Karpas-422 (cell line): ENCODE data around the gene COCH. TPM values are rescaled to one million over a fixed set of nuclear protein-coding genes. Genes with fewer than 3 reads are reported as not detected.
"Not testable (repeated sequence)": the region's sequence is repeated elsewhere in the genome, so short reads cannot be mapped to it uniquely, and the experiment has no call there.

Experiments
- DNase-seq: peaks from one replicate; pipeline ENCODE4 v3.0.0-alpha.2; 2015
- H2AFZ ChIP-seq: fragments of 200-600 bp; sonication (generic); 2 replicates; pipeline ENCODE4 v1.6.1; 2014; ENCODE audit warnings: antibody characterized with exemption, low read length, mixed read lengths
- H3K27ac ChIP-seq: fragments of 200-600 bp; sonication (generic); 2 replicates; pipeline ENCODE4 v1.5.1; 2014; ENCODE audit warnings: mild to moderate bottlenecking, low read length, moderate library complexity
- H3K27me3 ChIP-seq: fragments of 200-600 bp; sonication (generic); 2 replicates; pipeline ENCODE4 v1.6.1; 2014; ENCODE audit warnings: low read length, mixed read lengths
- H3K36me3 ChIP-seq: fragments of 200-600 bp; sonication (generic); 2 replicates; pipeline ENCODE4 v1.6.1; 2014; ENCODE audit warnings: low read length, mixed read lengths; ENCODE audit not compliant: insufficient read depth
- H3K4me1 ChIP-seq: fragments of 200-600 bp; sonication (generic); 2 replicates; pipeline ENCODE4 v1.6.1; 2014; ENCODE audit warnings: mild to moderate bottlenecking, low read length, mixed read lengths
- H3K4me2 ChIP-seq: fragments of 200-600 bp; sonication (generic); 2 replicates; pipeline ENCODE4 v1.6.1; 2014; ENCODE audit warnings: low read length, low read depth, mild to moderate bottlenecking; ENCODE audit not compliant: poor library complexity, severe bottlenecking
- H3K4me3 ChIP-seq: fragments of 200-600 bp; sonication (generic); 2 replicates; pipeline ENCODE4 v1.5.1; 2014; ENCODE audit warnings: mild to moderate bottlenecking, antibody characterized with exemption, low read length, mixed read lengths
- H3K79me2 ChIP-seq: fragments of 200-600 bp; sonication (generic); 2 replicates; pipeline ENCODE4 v1.6.1; 2014; ENCODE audit warnings: mild to moderate bottlenecking, low read length, mixed read lengths
- H3K9ac ChIP-seq: fragments of 200-600 bp; sonication (generic); 2 replicates; pipeline ENCODE4 v1.6.0; 2014; ENCODE audit warnings: low read length
- H3K9me2 ChIP-seq: fragments of 200-600 bp; sonication (generic), shearing (Covaris generic); replicated peaks from 2 replicates; pipeline ENCODE4 v1.6.0; 2014; ENCODE audit warnings: mild to moderate bottlenecking, low read length, moderate library complexity; ENCODE audit not compliant: insufficient read depth
- H3K9me3 ChIP-seq: fragments of 300-700, 200-600 bp; sonication (generic); 2 replicates; pipeline ENCODE4 v1.6.1; 2014; ENCODE audit warnings: low read length, mixed read lengths
- H4K20me1 ChIP-seq: fragments of 200-600 bp; sonication (generic); 2 replicates; pipeline ENCODE4 v1.6.1; 2014; ENCODE audit warnings: mild to moderate bottlenecking, antibody characterized with exemption, low read length, low read depth; ENCODE audit not compliant: insufficient read depth
- total RNA-seq: library from RNA; depleted of rRNA; stranded (reverse); fragments of >200 nt; shearing (Covaris generic); gene quantifications from 2 replicates; pipeline ENCODE4 v1.2.3, GENCODE V29; 2014; ENCODE audit warnings: low replicate concordance

Gene COCH
- total RNA-seq, 1 experiment from 2014 or later = 33.7 TPM

GRCh38 chr14:30921305-30921704, 46.9 kb downstream of the COCH start:
- no peak for DNase-seq
- no peak overlapping the region for H3K9ac ChIP-seq
- no peak overlapping the region for H3K4me3 ChIP-seq
- H3K4me1 ChIP-seq = peaks cover 11% of the 10 kb centered on the region
- H3K9me2 ChIP-seq = no peaks in the 10 kb centered on the region; the same call in 1 of the 2 replicates
- peak overlapping the region; percentile 63 for H3K27ac ChIP-seq
- H3K4me2 ChIP-seq = no peak overlapping the region
- peaks cover 76% of the 10 kb centered on the region for H3K79me2 ChIP-seq
- H3K9me3 ChIP-seq = no peaks in the 10 kb centered on the region
- H4K20me1 ChIP-seq = no peaks in the 10 kb centered on the region
- H3K36me3 ChIP-seq = peaks cover 23% of the 10 kb centered on the region; the same call in 1 of the 2 replicates
- no peaks in the 10 kb centered on the region for H3K27me3 ChIP-seq
- H2AFZ ChIP-seq = no peak overlapping the region

- Histone ChIP-seq H3K9ac (no peak overlapping the region), H3K9me2 (no peaks in the 10 kb centered on the region; the same call in 1 of the 2 replicates), H3K79me2 (peaks cover 75% of the 10 kb centered on the region), H3K36me3 (peaks cover 23% of the 10 kb centered on the region; the same call in 1 of the 2 replicates), H3K4me3 (no peak overlapping the region), H3K27ac (peak overlapping the region; percentile 63), H3K4me2 (no peak overlapping the region), H3K4me1 (peaks cover 11% of the 10 kb centered on the region), H4K20me1 (no peaks in the 10 kb centered on the region), H3K9me3 (no peaks in the 10 kb centered on the region), H2AFZ (no peak overlapping the region), H3K27me3 (no peaks in the 10 kb centered on the region)
- DNase-seq = no peak
Measured at GRCh38 chr14:30921788-30922187, 47.4 kb downstream of the COCH start.

GRCh38 chr14:30925254-30925653, 50.9 kb downstream of the COCH start:
- no peaks in the 10 kb centered on the region for H3K27me3 ChIP-seq
- H3K9ac ChIP-seq = no peak overlapping the region
- no peak overlapping the region for H3K27ac ChIP-seq
- DNase-seq = no peak
- H3K4me3 ChIP-seq = no peak overlapping the region
- no peaks in the 10 kb centered on the region for H4K20me1 ChIP-seq
- no peaks in the 10 kb centered on the region for H3K9me2 ChIP-seq
- H3K4me1 ChIP-seq = peaks cover 11% of the 10 kb centered on the region
- no peak overlapping the region for H2AFZ ChIP-seq
- peaks cover 71% of the 10 kb centered on the region for H3K79me2 ChIP-seq
- no peak overlapping the region for H3K4me2 ChIP-seq
- peaks cover 19% of the 10 kb centered on the region; the same call in 1 of the 2 replicates for H3K36me3 ChIP-seq
- H3K9me3 ChIP-seq = no peaks in the 10 kb centered on the region

- H4K20me1 ChIP-seq = no peaks in the 10 kb centered on the region
- no peaks in the 10 kb centered on the region for H3K4me1 ChIP-seq
- no peak overlapping the region for H3K9ac ChIP-seq
- H3K9me2 ChIP-seq = no peaks in the 10 kb centered on the region
- no peaks in the 10 kb centered on the region for H3K9me3 ChIP-seq
- H3K27ac ChIP-seq = no peak overlapping the region
- peaks cover 24% of the 10 kb centered on the region; the same call in 1 of the 2 replicates for H3K36me3 ChIP-seq
- H2AFZ ChIP-seq = no peak overlapping the region
- no peaks in the 10 kb centered on the region for H3K27me3 ChIP-seq
- no peak overlapping the region for H3K4me2 ChIP-seq
- DNase-seq = no peak
- peaks cover 65% of the 10 kb centered on the region for H3K79me2 ChIP-seq
- no peak overlapping the region for H3K4me3 ChIP-seq
Measured at GRCh38 chr14:30928462-30928861, 54.1 kb downstream of the COCH start.

- H3K4me2 ChIP-seq, H3K4me3 ChIP-seq, H3K9me3 ChIP-seq, H3K4me1 ChIP-seq, H2AFZ ChIP-seq, H4K20me1 ChIP-seq, DNase-seq, H3K9me2 ChIP-seq, H3K27ac ChIP-seq, H3K9ac ChIP-seq, H3K27me3 ChIP-seq: not testable (repeated sequence)
- H3K79me2 ChIP-seq = peaks cover 58% of the 10 kb centered on the region
- H3K36me3 ChIP-seq = peaks cover 38% of the 10 kb centered on the region; the same call in 1 of the 2 replicates
Measured at GRCh38 chr14:30933937-30934336, 59.6 kb downstream of the COCH start.

- Histone ChIP-seq H2AFZ (no peak overlapping the region), H3K9me3 (no peaks in the 10 kb centered on the region)
Measured at GRCh38 chr14:30935445-30935844, 61.1 kb downstream of the COCH start.

GRCh38 chr14:30938617-30939016, 64.3 kb downstream of the COCH start:
- Histone ChIP-seq H3K9me2 (no peaks in the 10 kb centered on the region), H3K4me2 (no peak overlapping the region), H3K36me3 (peaks cover 28% of the 10 kb centered on the region; the same call in 1 of the 2 replicates), H2AFZ (no peak overlapping the region), H3K27me3 (no peaks in the 10 kb centered on the region), H3K9me3 (no peaks in the 10 kb centered on the region), H3K9ac (no peak overlapping the region), H3K27ac (no peak overlapping the region), H4K20me1 (no peaks in the 10 kb centered on the region), H3K79me2 (peaks cover 66% of the 10 kb centered on the region), H3K4me3 (no peak overlapping the region), H3K4me1 (no peaks in the 10 kb centered on the region)
- no peak for DNase-seq

More at GRCh38 chr14:30935445-30935844, 61.1 kb downstream of the COCH start:
- peaks cover 59% of the 10 kb centered on the region for H3K79me2 ChIP-seq
- H3K9me2 ChIP-seq = no peaks in the 10 kb centered on the region
- no peak overlapping the region for H3K4me3 ChIP-seq
- no peak overlapping the region for H3K27ac ChIP-seq
- no peak overlapping the region for H3K4me2 ChIP-seq
- H3K4me1 ChIP-seq = no peaks in the 10 kb centered on the region
- no peak for DNase-seq
- H3K36me3 ChIP-seq = peaks cover 39% of the 10 kb centered on the region; the same call in 1 of the 2 replicates
- H3K27me3 ChIP-seq = no peaks in the 10 kb centered on the region
- H4K20me1 ChIP-seq = no peaks in the 10 kb centered on the region
- no peak overlapping the region for H3K9ac ChIP-seq
